HG02938 (cell line): Measurements from ENCODE around the gene PCDHA8.
"Not testable (repeated sequence)": the region's sequence is repeated elsewhere in the genome, so short reads cannot be mapped to it uniquely, and the experiment has no call there.

Source experiments
- ATAC-seq: cut with Tn5 transposase; IDR thresholded peaks from one replicate; pipeline ENCODE4 v1.9.1; 2021; ENCODE audit warnings: mild to moderate bottlenecking, moderate library complexity; ENCODE audit not compliant: unreplicated experiment

Gene PCDHA8

GRCh38 chr5:140869555-140869886 lies 28.5 kb downstream of the PCDHA8 start:
- ATAC-seq = no peak

DNA sequence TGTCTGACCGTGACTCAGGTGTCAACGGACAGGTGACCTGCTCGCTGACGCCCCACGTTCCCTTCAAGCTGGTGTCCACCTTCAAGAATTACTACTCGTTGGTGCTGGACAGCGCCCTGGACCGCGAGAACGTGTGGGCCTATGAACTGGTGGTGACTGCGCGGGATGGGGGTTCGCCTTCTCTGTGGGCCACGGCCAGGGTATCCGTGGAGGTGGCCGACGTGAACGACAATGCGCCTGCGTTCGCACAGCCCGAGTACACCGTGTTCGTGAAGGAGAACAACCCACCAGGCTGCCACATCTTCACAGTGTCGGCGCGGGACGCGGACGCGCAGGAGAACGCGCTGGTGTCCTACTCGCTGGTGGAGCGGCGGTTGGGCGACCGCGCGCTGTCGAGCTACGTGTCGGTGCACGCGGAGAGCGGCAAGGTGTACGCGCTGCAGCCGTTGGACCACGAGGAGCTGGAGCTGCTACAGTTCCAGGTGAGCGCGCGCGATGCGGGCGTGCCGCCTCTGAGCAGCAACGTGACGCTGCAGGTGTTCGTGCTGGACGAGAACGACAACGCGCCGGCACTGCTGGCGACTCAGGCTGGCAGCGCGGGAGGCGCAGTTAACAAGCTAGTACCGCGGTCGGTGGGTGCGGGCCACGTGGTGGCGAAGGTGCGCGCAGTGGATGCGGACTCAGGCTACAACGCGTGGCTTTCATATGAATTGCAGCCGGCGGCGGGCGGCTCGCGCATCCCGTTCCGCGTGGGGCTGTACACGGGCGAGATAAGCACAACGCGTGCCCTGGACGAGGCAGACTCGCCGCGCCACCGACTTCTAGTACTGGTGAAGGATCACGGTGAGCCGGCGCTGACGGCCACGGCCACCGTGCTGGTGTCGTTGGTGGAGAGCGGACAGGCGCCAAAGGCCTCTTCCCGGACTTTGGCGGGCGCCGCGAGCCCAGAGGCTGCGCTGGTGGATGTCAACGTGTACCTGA lies 29.5 kb downstream of the PCDHA8 start:
- no peak for ATAC-seq

- ATAC-seq = no peak
Observed at GRCh38 chr5:140875085-140876065, 34.4 kb downstream of the PCDHA8 start, which contains the start of gene PCDHA12. TSS of gene PCDHA12 (plus strand) at chr5:140875308. CDS start at chr5:140875473, 165 bp downstream.

DNA sequence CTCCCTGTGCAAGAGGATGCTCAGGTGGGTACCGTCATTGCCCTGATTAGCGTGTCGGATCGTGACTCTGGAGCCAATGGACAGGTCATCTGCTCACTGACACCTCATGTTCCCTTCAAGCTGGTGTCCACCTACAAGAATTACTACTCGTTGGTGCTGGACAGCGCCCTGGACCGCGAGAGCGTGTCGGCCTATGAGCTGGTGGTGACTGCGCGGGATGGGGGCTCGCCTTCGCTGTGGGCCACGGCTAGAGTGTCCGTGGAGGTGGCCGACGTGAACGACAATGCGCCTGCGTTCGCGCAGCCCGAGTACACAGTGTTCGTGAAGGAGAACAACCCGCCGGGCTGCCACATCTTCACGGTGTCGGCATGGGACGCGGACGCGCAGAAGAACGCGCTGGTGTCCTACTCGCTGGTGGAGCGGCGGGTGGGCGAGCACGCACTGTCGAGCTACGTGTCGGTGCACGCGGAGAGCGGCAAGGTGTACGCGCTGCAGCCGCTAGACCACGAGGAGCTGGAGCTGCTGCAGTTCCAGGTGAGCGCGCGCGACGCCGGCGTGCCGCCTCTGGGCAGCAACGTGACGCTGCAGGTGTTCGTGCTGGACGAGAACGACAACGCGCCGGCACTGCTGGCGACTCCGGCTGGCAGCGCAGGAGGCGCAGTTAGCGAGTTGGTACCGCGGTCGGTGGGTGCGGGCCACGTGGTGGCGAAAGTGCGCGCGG lies 35.7 kb downstream of the PCDHA8 start:
- ATAC-seq = not testable (repeated sequence)

DNA sequence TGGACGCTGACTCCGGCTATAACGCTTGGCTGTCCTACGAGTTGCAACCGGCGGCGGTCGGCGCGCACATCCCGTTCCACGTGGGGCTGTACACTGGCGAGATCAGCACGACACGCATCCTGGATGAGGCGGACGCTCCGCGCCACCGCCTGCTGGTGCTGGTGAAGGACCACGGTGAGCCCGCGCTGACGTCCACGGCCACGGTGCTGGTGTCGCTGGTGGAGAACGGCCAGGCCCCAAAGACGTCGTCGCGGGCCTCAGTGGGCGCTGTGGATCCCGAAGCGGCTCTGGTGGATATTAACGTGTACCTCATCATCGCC lies 36.2 kb downstream of the PCDHA8 start:
- no peak for ATAC-seq

DNA sequence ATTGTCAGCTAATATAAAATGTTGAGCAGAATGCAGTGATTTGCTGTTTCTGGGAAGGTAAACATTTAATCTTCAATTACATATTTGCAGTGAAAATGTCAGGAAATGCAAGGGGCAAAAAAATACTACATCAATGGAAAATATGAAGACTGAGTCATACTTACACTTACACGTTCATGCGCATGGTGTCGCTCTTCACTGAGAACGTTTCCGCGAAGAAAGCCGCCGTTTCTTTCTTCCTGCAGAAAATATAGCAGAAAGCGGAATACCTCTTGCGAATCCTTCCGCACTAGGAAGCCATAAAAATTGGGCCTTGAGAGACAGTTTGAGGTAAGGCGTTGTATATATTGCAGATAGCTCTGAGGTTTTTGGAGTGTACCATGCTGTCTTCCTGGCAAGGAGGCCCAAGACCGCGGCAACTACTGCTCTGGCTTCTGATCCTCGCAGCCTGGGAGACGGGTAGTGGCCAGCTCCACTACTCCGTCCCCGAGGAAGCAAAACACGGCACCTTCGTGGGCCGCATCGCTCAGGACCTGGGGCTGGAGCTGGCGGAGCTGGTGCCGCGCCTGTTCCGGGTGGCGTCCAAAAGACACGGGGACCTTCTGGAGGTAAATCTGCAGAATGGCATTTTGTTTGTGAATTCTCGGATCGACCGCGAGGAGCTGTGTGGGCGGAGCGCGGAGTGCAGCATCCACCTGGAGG lies 41.1 kb downstream of the PCDHA8 start, which contains the start of gene PCDHA13:
PCDHA13 (plus strand) TSS at position 236 of the 702 bp plus-strand sequence; CDS start at position 381, 145 bp downstream.
- no peak for ATAC-seq

- ATAC-seq = no peak
Observed at GRCh38 chr5:140882591-140882899, 41.6 kb downstream of the PCDHA8 start.

DNA sequence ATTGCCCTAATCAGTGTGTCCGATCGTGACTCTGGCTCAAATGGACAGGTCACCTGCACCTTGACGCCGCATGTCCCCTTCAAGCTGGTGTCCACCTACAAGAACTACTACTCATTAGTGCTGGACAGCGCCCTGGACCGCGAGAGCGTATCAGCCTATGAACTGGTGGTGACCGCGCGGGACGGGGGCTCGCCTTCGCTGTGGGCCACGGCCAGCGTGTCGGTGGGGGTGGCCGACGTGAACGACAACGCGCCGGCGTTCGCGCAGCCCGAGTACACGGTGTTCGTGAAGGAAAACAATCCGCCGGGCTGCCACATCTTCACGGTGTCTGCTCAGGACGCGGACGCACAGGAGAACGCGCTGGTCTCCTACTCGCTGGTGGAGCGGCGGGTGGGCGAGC lies 42.4 kb downstream of the PCDHA8 start:
- no peak for ATAC-seq

DNA sequence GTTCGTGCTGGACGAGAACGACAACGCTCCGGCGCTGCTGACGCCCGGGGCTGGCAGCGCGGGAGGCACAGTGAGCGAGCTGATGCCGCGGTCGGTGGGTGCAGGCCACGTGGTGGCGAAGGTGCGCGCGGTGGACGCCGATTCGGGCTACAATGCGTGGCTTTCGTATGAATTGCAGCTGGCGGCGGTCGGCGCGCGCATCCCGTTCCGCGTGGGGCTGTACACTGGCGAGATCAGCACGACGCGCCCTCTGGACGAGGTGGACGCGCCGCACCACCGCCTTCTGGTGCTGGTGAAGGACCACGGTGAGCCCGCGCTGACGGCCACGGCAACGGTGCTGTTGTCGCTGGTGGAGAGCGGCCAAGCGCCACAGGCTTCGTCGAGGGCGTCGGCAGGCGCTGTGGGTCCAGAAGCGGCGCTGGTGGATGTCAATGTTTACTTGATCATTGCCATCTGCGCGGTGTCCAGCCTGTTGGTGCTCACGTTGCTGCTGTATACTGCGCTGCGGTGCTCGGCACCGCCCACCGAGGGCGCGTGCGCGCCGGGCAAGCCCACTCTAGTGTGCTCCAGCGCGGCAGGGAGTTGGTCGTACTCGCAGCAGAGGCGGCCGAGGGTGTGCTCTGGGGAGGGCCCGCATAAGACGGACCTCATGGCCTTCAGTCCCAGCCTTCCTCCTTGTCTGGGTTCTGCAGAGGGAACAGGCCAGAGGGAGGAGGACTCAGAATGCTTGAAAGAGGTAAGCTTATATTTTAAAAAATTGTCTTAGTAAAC lies 43.1 kb downstream of the PCDHA8 start:
- ATAC-seq = no peak
